HCT116 (cell line): ENCODE measurements around the gene PDE4D. TPM values are rescaled to one million over a fixed set of nuclear protein-coding genes. Genes with fewer than 3 reads are reported as not detected.

Experiments
- ATAC-seq: fragments of 200-7000 bp; cut with Tn5 transposase; 2 replicates; pipeline ENCODE4 v1.9.1; 2020; ENCODE audit warnings: mild to moderate bottlenecking, moderate library complexity
- BruUV-seq: library from RNA; stranded (reverse); fragments of 400-500 nt; replicated peaks from 2 replicates; lab custom pipeline; 2021; lab: Mats Ljungman, UMichigan
- CTCF ChIA-PET: fragments of 300-600 bp; sonication (Branson Sonifier 250); formaldehyde crosslinking; loops from one replicate; lab custom pipeline; 2021; ENCODE audit warnings: antibody characterized with exemption; lab: Charles Lee
- POLR2A ChIA-PET: fragments of 300-600, 350-600 bp; sonication (Branson Sonifier 250); formaldehyde crosslinking; loops from one replicate; lab custom pipeline; 2021; ENCODE audit warnings: antibody characterized with exemption; lab: Charles Lee
- RAD21 ChIA-PET, 2 experiments: fragments of 300-600 bp; sonication (Branson Sonifier 250); formaldehyde crosslinking; loops; one replicate each; lab custom pipeline; 2023; ENCODE audit warnings: low total read pairs in 2 of 2; ENCODE audit not compliant: uncharacterized antibody in 2 of 2, unreplicated experiment in 2 of 2, low non-redundant PET in 1 of 2; lab: Charles Lee
- DNase-seq: peaks from one replicate; pipeline ENCODE4 v3.0.0-alpha.2; 2010; ENCODE audit warnings: low read depth, low spot score
- H2AFZ ChIP-seq: fragments of 200-600 bp; shearing (Covaris generic), sonication (generic); 2 replicates; pipeline ENCODE4 v1.6.1; 2017; ENCODE audit warnings: low read depth, mixed run types, mixed read lengths, antibody characterized with exemption, low read length; ENCODE audit not compliant: poor library complexity, severe bottlenecking
- H3K27ac ChIP-seq: 2 replicates; pipeline ENCODE4 v1.5.1; 2012; ENCODE audit warnings: low read depth, low read length
- H3K27me3 ChIP-seq: fragments of 200-600 bp; sonication (generic); 2 replicates; pipeline ENCODE4 v1.6.1; 2016; ENCODE audit warnings: mixed run types, low read length, mixed read lengths; ENCODE audit not compliant: insufficient read depth
- H3K36me3 ChIP-seq, 2 experiments: fragments of 200-500 bp in 1 of 2; fragments of 200-600 bp in 1 of 2; sonication (Bioruptor generic) in 1 of 2; sonication (generic) in 1 of 2; 2 replicates each; pipeline versions ENCODE4 v1.5.1 to v1.6.1; 2014 to 2016; ENCODE audit warnings: low read length in 2 of 2, inconsistent platforms in 1 of 2, mixed read lengths in 1 of 2, mixed run types in 1 of 2; ENCODE audit not compliant: insufficient read depth in 2 of 2, control insufficient read depth in 1 of 2
- H3K4me1 ChIP-seq, 2 experiments: fragments of 200-600 bp in 1 of 2; sonication (generic) in 1 of 2; 2 replicates each; pipeline versions ENCODE4 v1.5.1 to v1.6.1; 2012 to 2017; ENCODE audit warnings: low read length in 2 of 2, inconsistent platforms in 1 of 2, mild to moderate bottlenecking in 1 of 2, mixed read lengths in 1 of 2, mixed run types in 1 of 2, moderate library complexity in 1 of 2; ENCODE audit not compliant: insufficient read depth in 2 of 2, control insufficient read depth in 1 of 2
- H3K4me2 ChIP-seq: fragments of 200-600 bp; sonication (generic); 2 replicates; pipeline ENCODE4 v1.6.1; 2017; ENCODE audit warnings: mixed run types, low read length, mixed read lengths
- H3K4me3 ChIP-seq, 2 experiments: fragments of 200-600 bp in 1 of 2; sonication (generic) in 1 of 2; replicated peaks in 1 of 2; 2 replicates each; pipeline ENCODE4 v1.5.1; 2011 to 2016; ENCODE audit warnings: low read length in 2 of 2, control low read depth in 1 of 2, low read depth in 1 of 2, mild to moderate bottlenecking in 1 of 2, mixed read lengths in 1 of 2, mixed run types in 1 of 2
- H3K79me2 ChIP-seq: fragments of 200-600 bp; sonication (generic); 2 replicates; pipeline ENCODE4 v1.6.1; 2017; ENCODE audit warnings: mild to moderate bottlenecking, mixed run types, low read length, moderate library complexity, mixed read lengths; ENCODE audit not compliant: insufficient read depth
- H3K9ac ChIP-seq: fragments of 200-600 bp; sonication (generic); 2 replicates; pipeline ENCODE4 v1.6.1; 2016; ENCODE audit warnings: low read length, mixed read lengths
- H3K9me2 ChIP-seq: fragments of 200-600 bp; sonication (generic), shearing (Covaris generic); 2 replicates; pipeline ENCODE4 v1.6.1; 2017; ENCODE audit warnings: mixed run types, mild to moderate bottlenecking, moderate library complexity; ENCODE audit not compliant: insufficient read depth
- H3K9me3 ChIP-seq, 2 experiments: fragments of 200-500 bp in 1 of 2; fragments of 200-600 bp in 1 of 2; sonication (Bioruptor generic) in 1 of 2; sonication (generic) in 1 of 2; 2 replicates each; pipeline ENCODE4 v1.6.1; 2014 to 2017; ENCODE audit warnings: low read length in 2 of 2, mixed read lengths in 2 of 2, inconsistent platforms in 1 of 2, low read depth in 1 of 2, mild to moderate bottlenecking in 1 of 2, mixed run types in 1 of 2, moderate library complexity in 1 of 2; ENCODE audit not compliant: control insufficient read depth in 1 of 2, insufficient read depth in 1 of 2
- H4K20me1 ChIP-seq: fragments of 200-600 bp; sonication (generic), shearing (Covaris generic); 2 replicates; pipeline ENCODE4 v1.6.1; 2017; ENCODE audit warnings: mixed run types, mild to moderate bottlenecking, moderate library complexity; ENCODE audit not compliant: insufficient read depth
- CBX3 ChIP-seq: IDR thresholded peaks from 2 replicates; pipeline ENCODE4 v1.6.1; 2012; ENCODE audit warnings: low read depth
- FOSL1 ChIP-seq: IDR thresholded peaks from 2 replicates; pipeline ENCODE4 v1.6.1; 2012; ENCODE audit warnings: low read depth
- RAD21 ChIP-seq: IDR thresholded peaks from 2 replicates; pipeline ENCODE4 v1.6.1; 2012; ENCODE audit warnings: low read depth, mild to moderate bottlenecking
- SRF ChIP-seq: IDR thresholded peaks from 2 replicates; pipeline ENCODE4 v1.6.1; 2012; ENCODE audit warnings: low read depth
- ZFX ChIP-seq: fragments of 450-650 bp; IDR thresholded peaks from 2 replicates; pipeline ENCODE4 v1.6.1; 2017
- ZNF274 ChIP-seq: fragments of 200-500 bp; sonication (Bioruptor generic); IDR thresholded peaks from 2 replicates; pipeline ENCODE4 v1.6.1; 2014; ENCODE audit warnings: mild to moderate bottlenecking, low read depth, low read length, inconsistent platforms
- intact Hi-C: fragments of 100-400 bp; cut with micrococcal nuclease; formaldehyde crosslinking; loops from 2 replicates; pipeline ENCODE4 v1.10.0; 2022
- total RNA-seq: library from RNA; stranded (reverse); gene quantifications from one replicate; pipeline ENCODE4 v1.2.1, GENCODE V29; 2021; ENCODE audit not compliant: unreplicated experiment
- TF ChIP-seq, protein P1 (sequence below): IDR thresholded peaks from 2 replicates; pipeline ENCODE4 v1.6.1; 2012
- TF ChIP-seq, protein P2 (sequence below), 3 experiments: fragments of 200-600 bp in 1 of 3; sonication (generic) in 1 of 3; IDR thresholded peaks in 2 of 3; conservative IDR thresholded peaks in 1 of 3; 2 replicates each; pipeline ENCODE4 v1.5.1; 2012 to 2017; ENCODE audit warnings: low read depth in 2 of 3, low read length in 2 of 3, antibody characterized with exemption in 1 of 3, borderline replicate concordance in 1 of 3, control low read depth in 1 of 3, mild to moderate bottlenecking in 1 of 3, mixed read lengths in 1 of 3, mixed run types in 1 of 3, moderate library complexity in 1 of 3; ENCODE audit not compliant: insufficient read depth in 1 of 3

Gene PDE4D
- total RNA-seq, 1 experiment from 2014 or later = 1.1 TPM

DNA sequence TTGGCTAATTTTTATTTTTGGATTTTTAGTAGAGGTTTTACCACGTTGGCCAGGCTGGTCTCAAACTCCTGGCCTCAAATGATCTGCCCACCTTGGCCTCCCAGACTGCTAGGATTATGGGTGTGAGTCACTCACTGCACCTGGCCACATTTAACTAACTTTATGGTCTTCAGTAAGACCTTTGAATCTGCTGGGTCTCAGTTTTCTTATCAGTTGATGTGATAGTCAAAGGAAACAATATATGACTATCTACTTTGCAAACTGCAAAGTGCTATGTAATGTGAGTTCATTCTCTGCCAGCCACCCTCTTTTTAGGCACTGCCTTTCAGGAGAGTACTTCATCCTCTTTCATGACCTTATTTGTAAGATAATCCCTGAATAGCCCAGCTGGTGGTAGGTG, 474.7 kb downstream of the PDE4D start:
- Histone ChIP-seq H3K79me2 (no peaks in the 10 kb centered on the region), H3K4me1 (no peaks in the 10 kb centered on the region), H3K4me3 (no peak overlapping the region), H3K9me3 (no peaks in the 10 kb centered on the region), H4K20me1 (no peaks in the 10 kb centered on the region), H3K27me3 (no peaks in the 10 kb centered on the region), H3K36me3 (no peaks in the 10 kb centered on the region), H2AFZ (no peak overlapping the region), H3K9me2 (no peaks in the 10 kb centered on the region), H3K27ac (no peak overlapping the region), H3K9ac (no peak overlapping the region), H3K4me2 (no peak overlapping the region)
- ChIA-PET RAD21 (no interaction called here), POLR2A (no interaction called here), CTCF (no interaction called here)
- no TSS peak for BruUV-seq
- TF ChIP-seq, protein P1, sequence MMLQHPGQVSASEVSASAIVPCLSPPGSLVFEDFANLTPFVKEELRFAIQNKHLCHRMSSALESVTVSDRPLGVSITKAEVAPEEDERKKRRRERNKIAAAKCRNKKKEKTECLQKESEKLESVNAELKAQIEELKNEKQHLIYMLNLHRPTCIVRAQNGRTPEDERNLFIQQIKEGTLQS = no peak
- TF ChIP-seq ZFX (no peak), SRF (no peak), RAD21 (no peak)
- DNase-seq = no peak
- ATAC-seq = no peak
- intact Hi-C loops = no loop called here

DNA sequence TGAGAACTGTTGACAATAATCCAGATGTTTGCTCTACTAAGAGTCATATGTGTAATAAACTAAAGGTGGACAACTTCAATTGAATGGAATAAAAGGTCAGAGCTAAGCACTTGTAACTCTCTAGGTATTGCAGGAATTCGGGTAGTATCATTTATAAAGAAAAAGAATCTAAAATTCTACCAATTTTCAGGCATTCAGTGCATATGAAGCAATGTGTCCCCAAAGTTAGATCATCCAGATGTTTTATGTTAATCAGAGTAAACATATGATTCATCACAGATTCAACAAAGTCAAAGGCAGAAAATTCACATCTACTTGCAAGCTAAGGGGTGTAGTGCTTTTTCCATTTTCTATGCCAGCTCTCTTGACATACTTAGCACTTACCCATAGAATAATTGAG, 477.1 kb downstream of the PDE4D start:
- H3K4me2 ChIP-seq = no peak overlapping the region
- POLR2A ChIA-PET = no interaction called here
- intact Hi-C loops = no loop called here

More for the DNA sequence above, 477.1 kb downstream of the PDE4D start:
- no peak for ATAC-seq
- H3K9me2 ChIP-seq = no peaks in the 10 kb centered on the region
- H4K20me1 ChIP-seq = no peaks in the 10 kb centered on the region
- CTCF ChIA-PET = no interaction called here
- no peak overlapping the region for H2AFZ ChIP-seq
- H3K27ac ChIP-seq = no peak overlapping the region
- TF ChIP-seq SRF (no peak), FOSL1 (no peak), RAD21 (no peak), CBX3 (no peak), ZNF274 (no peak)
- TF ChIP-seq, protein P2, sequence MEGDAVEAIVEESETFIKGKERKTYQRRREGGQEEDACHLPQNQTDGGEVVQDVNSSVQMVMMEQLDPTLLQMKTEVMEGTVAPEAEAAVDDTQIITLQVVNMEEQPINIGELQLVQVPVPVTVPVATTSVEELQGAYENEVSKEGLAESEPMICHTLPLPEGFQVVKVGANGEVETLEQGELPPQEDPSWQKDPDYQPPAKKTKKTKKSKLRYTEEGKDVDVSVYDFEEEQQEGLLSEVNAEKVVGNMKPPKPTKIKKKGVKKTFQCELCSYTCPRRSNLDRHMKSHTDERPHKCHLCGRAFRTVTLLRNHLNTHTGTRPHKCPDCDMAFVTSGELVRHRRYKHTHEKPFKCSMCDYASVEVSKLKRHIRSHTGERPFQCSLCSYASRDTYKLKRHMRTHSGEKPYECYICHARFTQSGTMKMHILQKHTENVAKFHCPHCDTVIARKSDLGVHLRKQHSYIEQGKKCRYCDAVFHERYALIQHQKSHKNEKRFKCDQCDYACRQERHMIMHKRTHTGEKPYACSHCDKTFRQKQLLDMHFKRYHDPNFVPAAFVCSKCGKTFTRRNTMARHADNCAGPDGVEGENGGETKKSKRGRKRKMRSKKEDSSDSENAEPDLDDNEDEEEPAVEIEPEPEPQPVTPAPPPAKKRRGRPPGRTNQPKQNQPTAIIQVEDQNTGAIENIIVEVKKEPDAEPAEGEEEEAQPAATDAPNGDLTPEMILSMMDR (IDR thresholded peaks at IDR 0.05 in 2 of 3, conservative IDR thresholded peaks at IDR 0.05 in 1 of 3; ENCODE audit: borderline replicate concordance in 1 of 3, insufficient read depth in 1 of 3, low read depth in 2 of 3, low read length in 2 of 3) = no peak
- TF ChIP-seq, all 23 proteins: peak for 0
- Histone ChIP-seq H3K79me2 (no peaks in the 10 kb centered on the region), H3K4me3 (no peak overlapping the region), H3K36me3 (no peaks in the 10 kb centered on the region), H3K27me3 (0 out of 2 replicates have a peak, but pooled peaks cover under 1% of the 10 kb centered on the region), H3K9me3 (no peaks in the 10 kb centered on the region), H3K4me1 (no peaks in the 10 kb centered on the region), H3K9ac (no peak overlapping the region)
- BruUV-seq = no TSS peak
- RAD21 ChIA-PET = no interaction called here
- no peak for DNase-seq
